OCI-LY7 (cell line): ENCODE data around the gene DNAH5. TPM values are rescaled to one million over a fixed set of nuclear protein-coding genes. Genes with fewer than 3 reads are reported as not detected.

Experiments
- BruUV-seq: library from RNA; stranded (reverse); fragments of 400-500 nt; replicated peaks from 2 replicates; lab custom pipeline; 2021; lab: Mats Ljungman, UMichigan
- CTCF ChIA-PET: fragments of 300-600 bp; sonication (Branson Sonifier 250); formaldehyde crosslinking; loops from one replicate; lab custom pipeline; 2022; ENCODE audit warnings: antibody characterized with exemption; ENCODE audit not compliant: unreplicated experiment; lab: Charles Lee
- POLR2A ChIA-PET: fragments of 300-600 bp; sonication (Branson Sonifier 250); formaldehyde crosslinking; loops from one replicate; lab custom pipeline; 2022; ENCODE audit warnings: antibody characterized with exemption; lab: Charles Lee
- DNase-seq: peaks from one replicate; pipeline ENCODE4 v3.0.0-alpha.2; 2015; ENCODE audit warnings: low spot score
- H2AFZ ChIP-seq: fragments of 200-600 bp; sonication (generic), shearing (Covaris generic); 2 replicates; pipeline ENCODE4 v1.6.1; 2014; ENCODE audit warnings: mild to moderate bottlenecking, antibody characterized with exemption, low read length, moderate library complexity
- H3K27ac ChIP-seq: fragments of 200-600 bp; sonication (generic); 2 replicates; pipeline ENCODE4 v1.5.1; 2014; ENCODE audit warnings: mixed run types, low read depth, mild to moderate bottlenecking, moderate library complexity, low read length, inconsistent platforms; ENCODE audit not compliant: poor library complexity, severe bottlenecking
- H3K36me3 ChIP-seq: fragments of 200-600 bp; sonication (generic); 2 replicates; pipeline ENCODE4 v1.6.1; 2014; ENCODE audit warnings: mild to moderate bottlenecking, antibody characterized with exemption, low read length, moderate library complexity, mixed read lengths; ENCODE audit not compliant: insufficient read depth
- H3K4me1 ChIP-seq: fragments of 200-600 bp; sonication (generic); 2 replicates; pipeline ENCODE4 v1.5.1; 2014; ENCODE audit warnings: mild to moderate bottlenecking, low read length; ENCODE audit not compliant: insufficient read depth, poor library complexity, severe bottlenecking
- H3K4me2 ChIP-seq: fragments of 200-600 bp; sonication (generic); 2 replicates; pipeline ENCODE4 v1.6.1; 2014; ENCODE audit warnings: mild to moderate bottlenecking, low read length
- H3K4me3 ChIP-seq: fragments of 200-600 bp; sonication (generic); 2 replicates; pipeline ENCODE4 v1.5.1; 2014; ENCODE audit warnings: mild to moderate bottlenecking, low read depth, low read length; ENCODE audit not compliant: poor library complexity, severe bottlenecking
- H3K79me2 ChIP-seq: fragments of 200-600 bp; sonication (generic); 2 replicates; pipeline ENCODE4 v1.6.1; 2016; ENCODE audit warnings: low read depth, mild to moderate bottlenecking, low read length, moderate library complexity, mixed read lengths; ENCODE audit not compliant: insufficient read depth
- H3K9me2 ChIP-seq: fragments of 200-600 bp; sonication (generic); 2 replicates; pipeline ENCODE4 v1.6.1; 2016; ENCODE audit warnings: mild to moderate bottlenecking, low read length, mixed read lengths; ENCODE audit not compliant: insufficient read depth
- H3K9me3 ChIP-seq: fragments of 200-600 bp; sonication (generic); 2 replicates; pipeline ENCODE4 v1.6.1; 2014; ENCODE audit warnings: mild to moderate bottlenecking, mixed run types, low read length, mixed read lengths
- H4K20me1 ChIP-seq: fragments of 200-600 bp; sonication (generic); 2 replicates; pipeline ENCODE4 v1.6.1; 2014; ENCODE audit warnings: mild to moderate bottlenecking, antibody characterized with exemption, low read length, moderate library complexity, mixed read lengths; ENCODE audit not compliant: insufficient read depth
- EZH2phosphoT487 ChIP-seq: fragments of 200-600 bp; sonication (generic); IDR thresholded peaks from 2 replicates; pipeline ENCODE4 v1.6.1; 2018; ENCODE audit warnings: low read depth, borderline replicate concordance, mild to moderate bottlenecking, mixed run types, antibody characterized with exemption, low read length, moderate library complexity, mixed read lengths
- intact Hi-C: fragments of 100-400 bp; cut with micrococcal nuclease; formaldehyde crosslinking; loops from one replicate; pipeline ENCODE4 v1.10.0; 2022; ENCODE audit not compliant: unreplicated experiment
- total RNA-seq, 2 experiments: library from RNA; depleted of rRNA in 1 of 2; stranded (reverse); fragments of >200 nt in 1 of 2; shearing (Covaris generic) in 1 of 2; gene quantifications; 2 replicates each; pipeline ENCODE4 v1.2.3, GENCODE V29; 2014 to 2022
- TF ChIP-seq, protein P1 (sequence below): fragments of 200-600 bp; sonication (generic); conservative IDR thresholded peaks from 2 replicates; pipeline ENCODE4 v1.5.1; 2014; ENCODE audit warnings: mild to moderate bottlenecking, antibody characterized with exemption, low read length, moderate library complexity, mixed read lengths

The DNAH5 gene
- total RNA-seq, 2 experiments from 2014 or later = 0.06 TPM; not detected in 1

DNA sequence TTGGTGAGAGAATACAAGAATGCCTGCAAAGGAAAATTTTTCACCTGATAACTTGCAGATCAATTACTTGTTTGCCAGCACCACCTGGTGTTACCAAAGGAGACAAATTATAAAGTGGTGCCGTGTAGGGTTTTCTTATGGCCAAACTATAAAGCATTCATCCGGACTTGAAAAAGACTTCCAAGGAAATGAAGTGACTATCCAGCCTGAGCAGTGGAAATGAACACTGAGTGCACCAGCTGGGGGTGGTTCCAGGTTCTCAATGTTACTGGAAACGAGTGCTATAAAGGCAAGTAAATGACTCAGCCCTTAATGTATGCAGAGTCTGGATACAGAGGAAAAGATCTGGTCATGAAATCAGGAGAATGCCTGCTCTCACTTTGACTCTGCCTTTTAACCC is 113.1 kb downstream of the DNAH5 start:
- Histone ChIP-seq H3K9me3 (no peaks in the 10 kb centered on the region), H3K9me2 (no peaks in the 10 kb centered on the region), H3K36me3 (no peaks in the 10 kb centered on the region), H3K79me2 (no peaks in the 10 kb centered on the region), H3K4me1 (no peaks in the 10 kb centered on the region), H2AFZ (no peak overlapping the region), H3K4me2 (no peak overlapping the region), H3K4me3 (no peak overlapping the region), H4K20me1 (no peaks in the 10 kb centered on the region), H3K27ac (no peak overlapping the region)
- CTCF ChIA-PET = no interaction called here
- no peak for DNase-seq
- no peak for TF ChIP-seq EZH2phosphoT487
- TF ChIP-seq, protein P1, sequence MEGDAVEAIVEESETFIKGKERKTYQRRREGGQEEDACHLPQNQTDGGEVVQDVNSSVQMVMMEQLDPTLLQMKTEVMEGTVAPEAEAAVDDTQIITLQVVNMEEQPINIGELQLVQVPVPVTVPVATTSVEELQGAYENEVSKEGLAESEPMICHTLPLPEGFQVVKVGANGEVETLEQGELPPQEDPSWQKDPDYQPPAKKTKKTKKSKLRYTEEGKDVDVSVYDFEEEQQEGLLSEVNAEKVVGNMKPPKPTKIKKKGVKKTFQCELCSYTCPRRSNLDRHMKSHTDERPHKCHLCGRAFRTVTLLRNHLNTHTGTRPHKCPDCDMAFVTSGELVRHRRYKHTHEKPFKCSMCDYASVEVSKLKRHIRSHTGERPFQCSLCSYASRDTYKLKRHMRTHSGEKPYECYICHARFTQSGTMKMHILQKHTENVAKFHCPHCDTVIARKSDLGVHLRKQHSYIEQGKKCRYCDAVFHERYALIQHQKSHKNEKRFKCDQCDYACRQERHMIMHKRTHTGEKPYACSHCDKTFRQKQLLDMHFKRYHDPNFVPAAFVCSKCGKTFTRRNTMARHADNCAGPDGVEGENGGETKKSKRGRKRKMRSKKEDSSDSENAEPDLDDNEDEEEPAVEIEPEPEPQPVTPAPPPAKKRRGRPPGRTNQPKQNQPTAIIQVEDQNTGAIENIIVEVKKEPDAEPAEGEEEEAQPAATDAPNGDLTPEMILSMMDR = peak; percentile 42
- intact Hi-C loops = no loop called here
- POLR2A ChIA-PET = no interaction called here
- no TSS peak for BruUV-seq

DNA sequence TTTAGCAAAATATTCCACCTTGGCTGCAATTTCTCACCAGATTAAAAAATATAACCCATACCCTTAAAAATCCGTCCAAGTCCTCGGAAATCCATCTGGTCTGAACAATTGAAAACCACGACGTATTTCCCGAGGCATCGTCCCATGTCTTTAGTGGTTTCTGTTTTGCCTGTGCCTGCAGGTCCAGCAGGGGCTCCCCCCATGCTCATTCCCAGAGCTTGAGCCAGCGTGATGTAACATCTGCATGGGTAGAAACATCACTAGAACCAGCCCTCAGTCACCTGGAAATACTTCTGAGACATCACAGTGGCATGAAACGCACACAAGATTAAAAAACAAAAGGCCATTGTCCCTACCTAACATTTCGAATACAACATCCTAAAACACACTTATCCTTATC is 114.0 kb downstream of the DNAH5 start:
- CTCF ChIA-PET = no interaction called here
- TF ChIP-seq, protein P1 = no peak
- no peak for TF ChIP-seq EZH2phosphoT487
- H4K20me1 ChIP-seq = no peaks in the 10 kb centered on the region
- H2AFZ ChIP-seq = no peak overlapping the region
- no peaks in the 10 kb centered on the region for H3K36me3 ChIP-seq
- POLR2A ChIA-PET = interaction anchor here (1.4 kb wide), 1 partner anchor 10 kb away, joined by 5 read pairs; no protein-coding TSS in a partner anchor
- intact Hi-C loops = no loop called here
- no TSS peak for BruUV-seq
- H3K4me1 ChIP-seq = no peaks in the 10 kb centered on the region
- no peaks in the 10 kb centered on the region for H3K79me2 ChIP-seq
- no peaks in the 10 kb centered on the region for H3K9me2 ChIP-seq
- no peak overlapping the region for H3K4me3 ChIP-seq
- no peak for DNase-seq
- no peak overlapping the region for H3K4me2 ChIP-seq
- H3K9me3 ChIP-seq = no peaks in the 10 kb centered on the region
- no peak overlapping the region for H3K27ac ChIP-seq

DNA sequence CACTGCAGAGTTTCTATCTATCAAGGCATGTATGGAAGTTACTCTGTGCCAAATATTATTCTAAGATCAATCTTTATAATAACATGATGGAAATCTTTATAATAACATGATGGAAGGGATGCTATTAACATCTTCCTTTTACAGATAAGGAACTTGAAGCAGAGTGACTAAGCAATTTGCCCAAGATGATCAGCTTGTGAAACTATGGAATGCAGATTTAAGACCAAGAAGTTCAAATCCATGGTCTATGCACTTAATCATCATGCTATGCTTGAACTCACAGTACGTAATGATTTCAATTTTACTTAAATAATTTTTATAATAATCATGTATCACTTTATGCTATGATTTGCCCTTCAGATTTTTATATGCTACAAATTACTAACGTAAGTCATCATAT is 123.1 kb downstream of the DNAH5 start:
- Histone ChIP-seq H3K9me3 (no peaks in the 10 kb centered on the region), H2AFZ (no peak overlapping the region), H3K27ac (no peak overlapping the region), H4K20me1 (no peaks in the 10 kb centered on the region), H3K79me2 (no peaks in the 10 kb centered on the region), H3K9me2 (no peaks in the 10 kb centered on the region), H3K4me3 (no peak overlapping the region), H3K4me2 (no peak overlapping the region), H3K4me1 (no peaks in the 10 kb centered on the region), H3K36me3 (no peaks in the 10 kb centered on the region)
- intact Hi-C loops = no loop called here
- no peak for TF ChIP-seq EZH2phosphoT487
- TF ChIP-seq, protein P1 = no peak
- no TSS peak for BruUV-seq
- no peak for DNase-seq
- ChIA-PET POLR2A (no interaction called here), CTCF (no interaction called here)
